GM23248 (cell line): ENCODE measurements around the gene DMC1. TPM values are rescaled to one million over a fixed set of nuclear protein-coding genes. Genes with fewer than 3 reads are reported as not detected.

Experiments used
- DNase-seq: peaks from one replicate; pipeline ENCODE4 v3.0.0-alpha.2; 2015
- H2AFZ ChIP-seq: fragments of 200-600 bp; sonication (generic); 2 replicates; pipeline ENCODE4 v1.6.1; 2016; ENCODE audit warnings: antibody characterized with exemption
- H3F3A ChIP-seq: fragments of 200-600 bp; sonication (generic); 2 replicates; pipeline ENCODE4 v1.6.1; 2016; ENCODE audit warnings: mild to moderate bottlenecking, antibody characterized with exemption, mixed run types; ENCODE audit not compliant: insufficient read depth
- H3K27ac ChIP-seq: fragments of 200-600 bp; sonication (generic); 2 replicates; pipeline ENCODE4 v1.5.1; 2016; ENCODE audit warnings: mild to moderate bottlenecking
- H3K27me3 ChIP-seq: fragments of 200-600 bp; sonication (generic); replicated peaks from 2 replicates; pipeline ENCODE4 v1.6.1; 2016; ENCODE audit warnings: mild to moderate bottlenecking; ENCODE audit not compliant: insufficient read depth
- H3K36me3 ChIP-seq: fragments of 200-600 bp; sonication (generic); 2 replicates; pipeline ENCODE4 v1.6.1; 2016; ENCODE audit warnings: low read depth, mild to moderate bottlenecking
- H3K4me1 ChIP-seq: fragments of 200-600 bp; sonication (generic); 2 replicates; pipeline ENCODE4 v1.6.1; 2016; ENCODE audit warnings: mild to moderate bottlenecking; ENCODE audit not compliant: insufficient read depth
- H3K4me2 ChIP-seq: fragments of 200-600 bp; sonication (generic); one replicate; pipeline ENCODE4 v1.6.1; 2016; ENCODE audit warnings: mild to moderate bottlenecking; ENCODE audit not compliant: unreplicated experiment
- H3K4me3 ChIP-seq: fragments of 200-600 bp; sonication (generic); 2 replicates; pipeline ENCODE4 v1.5.1; 2016; ENCODE audit warnings: mild to moderate bottlenecking
- H3K79me2 ChIP-seq: fragments of 200-600 bp; sonication (generic); 2 replicates; pipeline ENCODE4 v1.6.1; 2016; ENCODE audit warnings: mild to moderate bottlenecking; ENCODE audit not compliant: insufficient read depth
- H3K9ac ChIP-seq: fragments of 200-600 bp; sonication (generic); 2 replicates; pipeline ENCODE4 v1.6.1; 2016; ENCODE audit warnings: mild to moderate bottlenecking
- H3K9me2 ChIP-seq: fragments of 200-600 bp; sonication (generic); 2 replicates; pipeline ENCODE4 v1.6.1; 2016; ENCODE audit warnings: mixed run types, mild to moderate bottlenecking, moderate library complexity; ENCODE audit not compliant: insufficient read depth
- H3K9me3 ChIP-seq: fragments of 200-600 bp; sonication (generic); one replicate; pipeline ENCODE4 v1.6.1; 2017; ENCODE audit warnings: low read depth
- H4K20me1 ChIP-seq: fragments of 200-600 bp; sonication (generic); 2 replicates; pipeline ENCODE4 v1.6.0; 2016; ENCODE audit not compliant: insufficient read depth
- EZH2 ChIP-seq: fragments of 200-600 bp; sonication (generic); IDR thresholded peaks from 2 replicates; pipeline ENCODE4 v1.6.1; 2018; ENCODE audit warnings: antibody characterized with exemption, mild to moderate bottlenecking; ENCODE audit not compliant: insufficient read depth, poor library complexity, severe bottlenecking
- EZH2phosphoT487 ChIP-seq: fragments of 200-600 bp; sonication (generic); IDR thresholded peaks from 2 replicates; pipeline ENCODE4 v1.6.1; 2018; ENCODE audit warnings: antibody characterized with exemption, moderate library complexity, mild to moderate bottlenecking, low read depth; ENCODE audit not compliant: insufficient read depth
- WGBS, 2 experiments: methylation state at CpG; one replicate each; pipeline ENCODE4 v1.1.6; 2015 to 2017; ENCODE audit warnings: low lambda C conversion rate in 2 of 2, low coverage in 1 of 2; ENCODE audit errors: missing lambda C conversion rate in 2 of 2; 5-methylcytosine and 5-hydroxymethylcytosine counted together
- in situ Hi-C: fragments of 300-500 bp; cut with MboI; formaldehyde crosslinking; loops from 2 replicates; pipeline ENCODE4 v1.15.0; 2020
- polyA plus RNA-seq: library from polyadenylated mRNA; unstranded; fragments of >200 nt; fragmentation: Nextera tagmentation; extraction: Ambion mirVana; gene quantifications from 2 replicates; pipeline ENCODE4 v1.2.1, GENCODE V29; 2016
- total RNA-seq: library from RNA; depleted of rRNA; stranded (reverse); fragments of >200 nt; shearing (Covaris generic); gene quantifications from 2 replicates; pipeline ENCODE4 v1.2.3, GENCODE V29; 2014

The DMC1 gene
- total and polyA plus RNA-seq, 2 experiments from 2014 or later: 1.4 to 11.8 TPM

- Histone ChIP-seq H3K9me3 (no peaks in the 10 kb centered on the region), H3K9me2 (no peaks in the 10 kb centered on the region), H4K20me1 (0 out of 2 replicates have a peak, but pooled peaks cover 5% of the 10 kb centered on the region), H3K79me2 (peaks cover 98% of the 10 kb centered on the region), H3K36me3 (peaks cover 95% of the 10 kb centered on the region), H3K9ac (no peak overlapping the region), H3K4me3 (no peak overlapping the region), H2AFZ (no peak overlapping the region), H3K27ac (peak overlapping the region; percentile 35), H3K4me1 (peaks cover 39% of the 10 kb centered on the region), H3F3A (peaks cover 93% of the 10 kb centered on the region), H3K27me3 (no peaks in the 10 kb centered on the region), H3K4me2 (no peak overlapping the region)
- no peak for DNase-seq
- WGBS, 2 experiments: 74 to 81% methylated on average over 2 of the region's 2 CpGs
- in situ Hi-C loops: no loop called here
- TF ChIP-seq EZH2phosphoT487 (no peak), EZH2 (no peak)
Observed at GRCh38 chr22:38490475-38490874, 79.5 kb downstream of the DMC1 start.

- Histone ChIP-seq H3K27ac (peak overlapping the region; percentile 4; the same call in 1 of the 2 replicates), H3K79me2 (peaks cover 90% of the 10 kb centered on the region), H3K4me1 (peaks cover 37% of the 10 kb centered on the region), H3K9me3 (no peaks in the 10 kb centered on the region), H3K36me3 (peaks cover 95% of the 10 kb centered on the region), H4K20me1 (0 out of 2 replicates have a peak, but pooled peaks cover 5% of the 10 kb centered on the region), H3K9ac (no peak overlapping the region), H3K4me2 (no peak overlapping the region), H3K4me3 (no peak overlapping the region), H3F3A (peaks cover 93% of the 10 kb centered on the region), H3K27me3 (no peaks in the 10 kb centered on the region), H2AFZ (no peak overlapping the region), H3K9me2 (no peaks in the 10 kb centered on the region)
- no peak for DNase-seq
- 71 to 73% methylated on average over 7 of the region's 7 CpGs for WGBS, 2 experiments
- no peak for TF ChIP-seq EZH2phosphoT487
- TF ChIP-seq EZH2: no peak
- in situ Hi-C loops: no loop called here
Observed at GRCh38 chr22:38489561-38490145, 80.3 kb downstream of the DMC1 start.

- H3F3A ChIP-seq: peaks cover 93% of the 10 kb centered on the region
- no peak overlapping the region for H3K4me2 ChIP-seq
- 97 to 98% methylated on average over 17 of the region's 17 CpGs for WGBS, 2 experiments
- H3K79me2 ChIP-seq: peaks cover 85% of the 10 kb centered on the region
- no peak for DNase-seq
- H3K4me3 ChIP-seq: no peak overlapping the region
- peaks cover 32% of the 10 kb centered on the region for H3K4me1 ChIP-seq
- H3K27ac ChIP-seq: peak overlapping the region; percentile 4; the same call in 1 of the 2 replicates
- H4K20me1 ChIP-seq: 0 out of 2 replicates have a peak, but pooled peaks cover 5% of the 10 kb centered on the region
- no peaks in the 10 kb centered on the region for H3K9me3 ChIP-seq
- no peaks in the 10 kb centered on the region for H3K27me3 ChIP-seq
- in situ Hi-C loops: no loop called here
- TF ChIP-seq EZH2: no peak
- TF ChIP-seq EZH2phosphoT487: no peak
- no peak overlapping the region for H3K9ac ChIP-seq
- H3K36me3 ChIP-seq: peaks cover 95% of the 10 kb centered on the region
- no peak overlapping the region for H2AFZ ChIP-seq
- H3K9me2 ChIP-seq: no peaks in the 10 kb centered on the region
Observed at GRCh38 chr22:38489142-38489541, 80.8 kb downstream of the DMC1 start.

- no peak for DNase-seq
- Histone ChIP-seq H3K9ac (no peak overlapping the region), H3K27ac (no peak overlapping the region), H4K20me1 (0 out of 2 replicates have a peak, but pooled peaks cover 5% of the 10 kb centered on the region), H3K4me3 (no peak overlapping the region), H3K79me2 (peaks cover 73% of the 10 kb centered on the region), H3K27me3 (no peaks in the 10 kb centered on the region), H3K4me1 (peaks cover 21% of the 10 kb centered on the region), H3F3A (peaks cover 93% of the 10 kb centered on the region), H2AFZ (no peak overlapping the region), H3K9me2 (no peaks in the 10 kb centered on the region), H3K4me2 (no peak overlapping the region), H3K36me3 (peaks cover 95% of the 10 kb centered on the region), H3K9me3 (no peaks in the 10 kb centered on the region)
- in situ Hi-C loops: no loop called here
- WGBS, 2 experiments: 83 to 86% methylated on average over 6 of the region's 6 CpGs
- TF ChIP-seq EZH2: no peak
Observed at GRCh38 chr22:38487946-38488345, 82.0 kb downstream of the DMC1 start.
